HEK293 (cell line): ENCODE data around the gene FIGN.

Experiments used
- CTCF ChIA-PET: fragments of 350-600 bp; formaldehyde crosslinking; extraction: SDS; loops from one replicate; lab custom pipeline; 2021; ENCODE audit warnings: antibody characterized with exemption; lab: Yijun Ruan, JAX
- POLR2A ChIA-PET: fragments of 300-600 bp; formaldehyde crosslinking; extraction: SDS; loops from one replicate; lab custom pipeline; 2020; ENCODE audit warnings: antibody characterized with exemption, inconsistent platforms; lab: Yijun Ruan, JAX
- H3K27ac ChIP-seq: fragments of 200-500 bp; sonication (Bioruptor generic); 2 replicates; pipeline ENCODE4 v1.5.1; 2014; ENCODE audit warnings: low read depth, low read length, control low read depth, inconsistent platforms; ENCODE audit errors: extremely low read depth
- H3K36me3 ChIP-seq, 2 experiments: fragments of 200-500 bp in 1 of 2; sonication (Bioruptor generic) in 1 of 2; 1 replicate in 1 of 2; 2 replicates in 1 of 2; pipeline ENCODE4 v1.5.1; 2014 to 2017; ENCODE audit warnings: inconsistent platforms in 2 of 2, low read length in 2 of 2; ENCODE audit not compliant: control insufficient read depth in 2 of 2, insufficient read depth in 1 of 2
- H3K4me1 ChIP-seq: fragments of 200-500 bp; sonication (Bioruptor generic); 2 replicates; pipeline ENCODE4 v1.5.1; 2014; ENCODE audit warnings: mild to moderate bottlenecking, low read length, inconsistent platforms; ENCODE audit not compliant: control insufficient read depth, insufficient read depth
- H3K4me3 ChIP-seq: 2 replicates; pipeline ENCODE4 v1.5.1; 2011; ENCODE audit warnings: low read depth, mild to moderate bottlenecking, control low read depth, low read length, moderate library complexity
- H3K9me3 ChIP-seq: fragments of 200-500 bp; sonication (Bioruptor generic); 2 replicates; pipeline ENCODE4 v1.5.1; 2014; ENCODE audit warnings: low read depth, low read length, inconsistent platforms; ENCODE audit not compliant: control insufficient read depth, insufficient read depth
- HOXA7 ChIP-seq: sonication (generic); formaldehyde crosslinking; IDR thresholded peaks from 2 replicates; pipeline ENCODE4 v1.8.1; 2022; ENCODE audit warnings: missing genetic modification reagents, borderline replicate concordance
- HOXC10 ChIP-seq: sonication (generic); formaldehyde crosslinking; IDR thresholded peaks from 2 replicates; pipeline ENCODE4 v1.8.1; 2023; ENCODE audit warnings: mild to moderate bottlenecking, missing genetic modification reagents
- SP7 ChIP-seq: fragments of 450-650 bp; formaldehyde crosslinking; IDR thresholded peaks from 2 replicates; pipeline ENCODE4 v1.5.1; 2016; ENCODE audit warnings: missing biosample characterization, missing genetic modification characterization
- ZFP3 ChIP-seq: fragments of 450-650 bp; formaldehyde crosslinking; IDR thresholded peaks from 2 replicates; pipeline ENCODE4 v1.5.1; 2016; ENCODE audit warnings: low read depth, missing biosample characterization, missing genetic modification characterization
- ZNF114 ChIP-seq: fragments of 450-650 bp; formaldehyde crosslinking; IDR thresholded peaks from 2 replicates; pipeline ENCODE4 v1.5.0; 2017; ENCODE audit warnings: missing biosample characterization, missing genetic modification characterization
- ZNF16 ChIP-seq: fragments of 450-650 bp; formaldehyde crosslinking; IDR thresholded peaks from 2 replicates; pipeline ENCODE4 v1.5.1; 2016; ENCODE audit warnings: low read depth, missing biosample characterization, missing genetic modification characterization
- ZNF239 ChIP-seq: fragments of 450-650 bp; formaldehyde crosslinking; IDR thresholded peaks from 2 replicates; pipeline ENCODE4 v1.5.1; 2016; ENCODE audit warnings: missing biosample characterization, missing genetic modification characterization
- ZNF26 ChIP-seq: fragments of 450-650 bp; formaldehyde crosslinking; IDR thresholded peaks from 2 replicates; pipeline ENCODE4 v1.5.1; 2016; ENCODE audit warnings: missing biosample characterization, missing genetic modification characterization
- ZNF341 ChIP-seq: fragments of 450-650 bp; formaldehyde crosslinking; IDR thresholded peaks from 2 replicates; pipeline ENCODE4; 2016; ENCODE audit warnings: low read depth, missing biosample characterization, missing genetic modification characterization
- ZNF48 ChIP-seq: fragments of 450-650 bp; formaldehyde crosslinking; IDR thresholded peaks from 2 replicates; pipeline ENCODE4 v1.5.1; 2016; ENCODE audit warnings: missing biosample characterization, missing genetic modification characterization
- ZNF501 ChIP-seq: fragments of 450-650 bp; formaldehyde crosslinking; IDR thresholded peaks from 2 replicates; pipeline ENCODE4 v1.5.1; 2016; ENCODE audit warnings: missing biosample characterization, missing genetic modification characterization
- ZNF558 ChIP-seq: fragments of 450-650 bp; formaldehyde crosslinking; IDR thresholded peaks from 2 replicates; pipeline ENCODE4 v1.5.1; 2016; ENCODE audit warnings: missing biosample characterization, missing genetic modification characterization
- ZNF660 ChIP-seq: fragments of 450-650 bp; IDR thresholded peaks from 2 replicates; pipeline ENCODE4 v1.5.1; 2018; ENCODE audit warnings: missing biosample characterization, mild to moderate bottlenecking, missing genetic modification characterization
- ZNF747 ChIP-seq: fragments of 450-650 bp; formaldehyde crosslinking; IDR thresholded peaks from 2 replicates; pipeline ENCODE4 v1.5.1; 2016; ENCODE audit warnings: missing biosample characterization, missing genetic modification characterization
- ZNF776 ChIP-seq: fragments of 450-650 bp; formaldehyde crosslinking; IDR thresholded peaks from 2 replicates; pipeline ENCODE4 v1.5.0; 2017; ENCODE audit warnings: missing biosample characterization, missing genetic modification characterization, borderline replicate concordance
- ZSCAN23 ChIP-seq: fragments of 450-650 bp; formaldehyde crosslinking; IDR thresholded peaks from 2 replicates; pipeline ENCODE4 v1.5.1; 2016; ENCODE audit warnings: missing biosample characterization, missing genetic modification characterization
- TF ChIP-seq, protein P1 (sequence below): fragments of 450-650 bp; formaldehyde crosslinking; IDR thresholded peaks from 2 replicates; pipeline ENCODE4 v1.5.1; 2016; ENCODE audit warnings: missing biosample characterization, missing genetic modification characterization
- TF ChIP-seq, protein P2 (sequence below): fragments of 450-650 bp; formaldehyde crosslinking; conservative IDR thresholded peaks from 2 replicates; pipeline ENCODE4 v1.5.1; 2016; ENCODE audit warnings: low read depth, missing biosample characterization, missing genetic modification characterization
- TF ChIP-seq, protein P3 (sequence below): fragments of 450-650 bp; formaldehyde crosslinking; IDR thresholded peaks from 2 replicates; pipeline ENCODE4; 2016; ENCODE audit warnings: missing biosample characterization, missing genetic modification characterization

Gene FIGN

GRCh38 chr2:163602196-163602595 is 133.6 kb downstream of the FIGN start:
- Histone ChIP-seq H3K27ac (no peak overlapping the region), H3K4me1 (peaks cover 18% of the 10 kb centered on the region), H3K4me3 (no peak overlapping the region), H3K9me3 (no peaks in the 10 kb centered on the region), H3K36me3 (no peaks in the 10 kb centered on the region)
- TF ChIP-seq ZFP3 (no peak), ZNF239 (no peak), ZNF114 (no peak), ZSCAN23 (no peak), SP7 (tag by site-specific recombination) (no peak), ZNF558 (tag by site-specific recombination) (no peak), ZNF48 (no peak), ZNF660 (tag by site-specific recombination) (no peak), ZNF26 (tag by site-specific recombination) (no peak), HOXC10 (CRISPR knock-in tag) (no peak), HOXA7 (CRISPR knock-in tag) (no peak), ZNF776 (tag by site-specific recombination) (no peak), ZNF747 (no peak), ZNF341 (no peak)
- TF ChIP-seq, protein P1, sequence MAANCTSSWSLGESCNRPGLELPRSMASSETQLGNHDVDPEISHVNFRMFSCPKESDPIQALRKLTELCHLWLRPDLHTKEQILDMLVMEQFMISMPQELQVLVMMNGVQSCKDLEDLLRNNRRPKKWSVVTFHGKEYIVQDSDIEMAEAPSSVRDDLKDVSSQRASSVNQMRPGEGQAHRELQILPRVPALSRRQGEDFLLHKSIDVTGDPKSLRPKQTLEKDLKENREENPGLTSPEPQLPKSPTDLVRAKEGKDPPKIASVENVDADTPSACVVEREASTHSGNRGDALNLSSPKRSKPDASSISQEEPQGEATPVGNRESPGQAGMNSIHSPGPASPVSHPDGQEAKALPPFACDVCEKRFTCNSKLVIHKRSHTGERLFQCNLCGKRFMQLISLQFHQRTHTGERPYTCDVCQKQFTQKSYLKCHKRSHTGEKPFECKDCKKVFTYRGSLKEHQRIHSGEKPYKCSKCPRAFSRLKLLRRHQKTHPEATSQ (tag by site-specific recombination), result no peak
- TF ChIP-seq, protein P2, sequence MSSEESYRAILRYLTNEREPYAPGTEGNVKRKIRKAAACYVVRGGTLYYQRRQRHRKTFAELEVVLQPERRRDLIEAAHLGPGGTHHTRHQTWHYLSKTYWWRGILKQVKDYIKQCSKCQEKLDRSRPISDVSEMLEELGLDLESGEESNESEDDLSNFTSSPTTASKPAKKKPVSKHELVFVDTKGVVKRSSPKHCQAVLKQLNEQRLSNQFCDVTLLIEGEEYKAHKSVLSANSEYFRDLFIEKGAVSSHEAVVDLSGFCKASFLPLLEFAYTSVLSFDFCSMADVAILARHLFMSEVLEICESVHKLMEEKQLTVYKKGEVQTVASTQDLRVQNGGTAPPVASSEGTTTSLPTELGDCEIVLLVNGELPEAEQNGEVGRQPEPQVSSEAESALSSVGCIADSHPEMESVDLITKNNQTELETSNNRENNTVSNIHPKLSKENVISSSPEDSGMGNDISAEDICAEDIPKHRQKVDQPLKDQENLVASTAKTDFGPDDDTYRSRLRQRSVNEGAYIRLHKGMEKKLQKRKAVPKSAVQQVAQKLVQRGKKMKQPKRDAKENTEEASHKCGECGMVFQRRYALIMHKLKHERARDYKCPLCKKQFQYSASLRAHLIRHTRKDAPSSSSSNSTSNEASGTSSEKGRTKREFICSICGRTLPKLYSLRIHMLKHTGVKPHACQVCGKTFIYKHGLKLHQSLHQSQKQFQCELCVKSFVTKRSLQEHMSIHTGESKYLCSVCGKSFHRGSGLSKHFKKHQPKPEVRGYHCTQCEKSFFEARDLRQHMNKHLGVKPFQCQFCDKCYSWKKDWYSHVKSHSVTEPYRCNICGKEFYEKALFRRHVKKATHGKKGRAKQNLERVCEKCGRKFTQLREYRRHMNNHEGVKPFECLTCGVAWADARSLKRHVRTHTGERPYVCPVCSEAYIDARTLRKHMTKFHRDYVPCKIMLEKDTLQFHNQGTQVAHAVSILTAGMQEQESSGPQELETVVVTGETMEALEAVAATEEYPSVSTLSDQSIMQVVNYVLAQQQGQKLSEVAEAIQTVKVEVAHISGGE (tag by site-specific recombination), result no peak
- ChIA-PET POLR2A (no interaction called here), CTCF (interaction anchor here (0.5 to 0.6 kb wide), 4 partner anchors 40 to 404 kb away, joined by 3 to 5 read pairs (median 3); no protein-coding TSS in a partner anchor)

DNA sequence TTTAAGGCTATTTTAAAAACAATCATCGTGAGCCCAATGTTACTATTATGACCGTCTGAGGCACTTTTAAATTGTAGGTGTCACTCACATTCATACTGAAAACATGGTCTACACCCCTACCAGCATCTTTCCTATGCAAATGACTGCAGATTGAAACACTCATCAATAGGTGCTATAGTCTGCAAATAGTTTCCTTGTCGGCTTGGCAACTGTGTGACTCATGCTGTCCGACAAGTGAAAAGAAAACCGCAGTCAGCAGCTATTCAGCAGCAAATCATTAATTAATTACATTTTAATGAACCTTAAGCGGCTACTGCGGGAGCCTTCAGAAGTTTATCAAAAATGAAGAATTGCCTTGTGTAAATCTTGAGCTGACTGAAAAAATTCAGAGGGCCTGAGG is 134.4 kb downstream of the FIGN start:
- no peaks in the 10 kb centered on the region for H3K9me3 ChIP-seq
- H3K4me1 ChIP-seq, result peaks cover 18% of the 10 kb centered on the region
- no peak overlapping the region for H3K27ac ChIP-seq
- H3K36me3 ChIP-seq, result no peaks in the 10 kb centered on the region
- TF ChIP-seq ZNF239 (no peak), ZNF16 (no peak), ZNF501 (tag by site-specific recombination) (no peak)
- TF ChIP-seq, protein P3, sequence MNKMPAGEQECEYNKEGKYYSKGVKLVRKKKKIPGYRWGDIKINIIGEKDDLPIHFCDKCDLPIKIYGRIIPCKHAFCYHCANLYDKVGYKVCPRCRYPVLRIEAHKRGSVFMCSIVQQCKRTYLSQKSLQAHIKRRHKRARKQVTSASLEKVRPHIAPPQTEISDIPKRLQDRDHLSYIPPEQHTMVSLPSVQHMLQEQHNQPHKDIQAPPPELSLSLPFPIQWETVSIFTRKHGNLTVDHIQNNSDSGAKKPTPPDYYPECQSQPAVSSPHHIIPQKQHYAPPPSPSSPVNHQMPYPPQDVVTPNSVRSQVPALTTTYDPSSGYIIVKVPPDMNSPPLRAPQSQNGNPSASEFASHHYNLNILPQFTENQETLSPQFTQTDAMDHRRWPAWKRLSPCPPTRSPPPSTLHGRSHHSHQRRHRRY (tag by site-specific recombination), result no peak
- ChIA-PET CTCF (interaction anchor here (0.5 to 0.6 kb wide), 2 partner anchors 39 to 254 kb away, joined by 3 to 5 read pairs; no protein-coding TSS in a partner anchor), POLR2A (no interaction called here)
- H3K4me3 ChIP-seq, result no peak overlapping the region
